ENCODE measurements around the gene IL10RA. TPM values are rescaled to one million over a fixed set of nuclear protein-coding genes. Genes with fewer than 3 reads are reported as not detected.

Gene IL10RA
- total RNA-seq, 1 donor from 2014 or later = 0.25 TPM

- TF ChIP-seq CTCF (IDR thresholded peaks at IDR 0.05; ENCODE audit: insufficient read depth, low read length, poor library complexity, severe bottlenecking) = no peak
- Histone ChIP-seq H3K36me3 (ENCODE audit: control insufficient read depth, insufficient read depth, low read length) (no peaks in the 10 kb centered on the region), H3K4me3 (ENCODE audit: low read depth, low read length) (no peak overlapping the region), H3K27me3 (ENCODE audit: control insufficient read depth, insufficient read depth, low read length) (no peaks in the 10 kb centered on the region)
- DNase-seq (ENCODE audit: low read depth) = no peak
Measured at GRCh38 chr11:117959438-117960149, 26.6 kb upstream of the IL10RA start.

GRCh38 chr11:117960406-117960805, 25.8 kb upstream of the IL10RA start:
- DNase-seq (ENCODE audit: low read depth) = no peak
- Histone ChIP-seq H3K4me3 (ENCODE audit: low read depth, low read length) (no peak overlapping the region), H3K27me3 (ENCODE audit: control insufficient read depth, insufficient read depth, low read length) (no peaks in the 10 kb centered on the region), H3K36me3 (ENCODE audit: control insufficient read depth, insufficient read depth, low read length) (no peaks in the 10 kb centered on the region)
- TF ChIP-seq CTCF (IDR thresholded peaks at IDR 0.05; ENCODE audit: insufficient read depth, low read length, poor library complexity, severe bottlenecking) = no peak

- Histone ChIP-seq H3K27me3 (ENCODE audit: control insufficient read depth, insufficient read depth, low read length) (no peaks in the 10 kb centered on the region), H3K36me3 (ENCODE audit: control insufficient read depth, insufficient read depth, low read length) (no peaks in the 10 kb centered on the region)
Measured at GRCh38 chr11:117961896-117962295, 24.3 kb upstream of the IL10RA start.

DNA sequence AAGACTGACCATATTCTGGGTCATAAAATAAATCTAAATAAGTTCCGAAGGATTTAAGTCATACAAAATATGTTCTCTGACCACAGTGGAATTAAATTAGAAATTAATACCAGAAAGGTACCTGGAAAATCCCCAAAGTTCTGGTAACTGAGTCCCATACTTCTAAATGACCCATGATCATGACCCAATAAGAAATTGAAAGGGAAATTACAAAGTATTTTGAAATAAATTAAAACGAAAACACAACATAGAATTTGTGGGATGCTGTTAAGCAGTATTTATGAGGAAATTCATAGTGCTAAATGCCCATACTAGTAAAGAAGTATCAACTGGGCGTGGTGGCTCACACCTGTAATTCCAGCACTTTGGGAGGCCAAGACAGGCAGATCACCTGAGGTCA, 23.4 kb upstream of the IL10RA start:
- no peak for DNase-seq (ENCODE audit: low read depth)
- no peak overlapping the region for H3K4me3 ChIP-seq (ENCODE audit: low read depth, low read length)
- no peaks in the 10 kb centered on the region for H3K36me3 ChIP-seq (ENCODE audit: control insufficient read depth, insufficient read depth, low read length)
- no peaks in the 10 kb centered on the region for H3K27me3 ChIP-seq (ENCODE audit: control insufficient read depth, insufficient read depth, low read length)
- TF ChIP-seq CTCF (IDR thresholded peaks at IDR 0.05; ENCODE audit: insufficient read depth, low read length, poor library complexity, severe bottlenecking) = no peak

More at GRCh38 chr11:117961896-117962295, 24.3 kb upstream of the IL10RA start:
- no peak for DNase-seq (ENCODE audit: low read depth)
- no peak for TF ChIP-seq CTCF (IDR thresholded peaks at IDR 0.05; ENCODE audit: insufficient read depth, low read length, poor library complexity, severe bottlenecking)
- no peak overlapping the region for H3K4me3 ChIP-seq (ENCODE audit: low read depth, low read length)

DNA sequence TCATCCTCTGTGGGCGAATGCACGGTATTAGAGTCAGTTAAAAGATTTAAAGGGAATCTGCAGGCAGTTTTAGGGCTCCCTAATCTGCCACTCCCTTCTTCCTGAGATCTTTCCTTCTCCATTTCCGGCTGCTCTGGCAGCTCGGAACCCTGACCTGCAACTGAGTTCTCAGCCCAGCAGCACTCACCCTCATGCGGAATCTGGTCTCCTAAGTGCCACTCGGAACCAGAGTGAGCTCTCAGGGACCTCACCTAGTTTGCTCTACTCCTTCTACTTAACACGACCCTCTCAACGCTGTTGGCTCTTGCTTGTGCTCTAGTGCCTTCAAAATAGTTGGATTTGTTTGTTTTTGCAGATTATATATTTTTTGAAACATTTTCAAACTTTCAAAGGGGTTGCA, 19.3 kb upstream of the IL10RA start:
- no peak for DNase-seq (ENCODE audit: low read depth)
- no peak for TF ChIP-seq CTCF (IDR thresholded peaks at IDR 0.05; ENCODE audit: insufficient read depth, low read length, poor library complexity, severe bottlenecking)
- no peaks in the 10 kb centered on the region for H3K27me3 ChIP-seq (ENCODE audit: control insufficient read depth, insufficient read depth, low read length)
- no peak overlapping the region for H3K4me3 ChIP-seq (ENCODE audit: low read depth, low read length)
- no peaks in the 10 kb centered on the region for H3K36me3 ChIP-seq (ENCODE audit: control insufficient read depth, insufficient read depth, low read length)
